ENCODE results near the gene FHAD1. TPM values are rescaled to one million over a fixed set of nuclear protein-coding genes. Genes with fewer than 3 reads are reported as not detected.

The FHAD1 gene
- total and polyA plus RNA-seq, 11 donors = 0.06 to 1.1 (median 0.12) TPM; not detected in 4

DNA sequence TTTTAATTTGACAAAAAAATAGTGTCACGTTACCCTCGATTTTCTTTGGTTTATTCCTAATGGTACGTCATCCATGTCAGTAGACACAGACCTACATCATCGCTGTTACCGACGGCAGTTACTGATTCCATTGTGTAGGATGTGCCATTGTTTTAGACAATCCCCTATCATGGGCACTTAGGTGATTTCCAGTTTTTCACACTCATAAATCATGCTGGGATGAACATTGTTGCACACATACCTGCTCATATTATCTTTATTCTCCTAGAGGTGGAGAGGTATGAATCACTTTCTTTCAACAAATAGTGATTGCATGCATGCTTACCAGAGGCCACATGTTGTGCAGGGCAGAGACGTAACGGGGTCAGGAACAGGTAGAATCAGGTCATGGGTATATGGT lies 83.0 kb downstream of the FHAD1 start:
- DNase-seq (no peak), ATAC-seq (no peak)
- peaks cover 3 to 33% (median 23%) of the 10 kb centered on the region in 12 donors for H3K4me1 ChIP-seq
- no peak overlapping the region for H3K4me3 ChIP-seq
- peak overlapping the region in 2 of 12 donors; percentile 78 for H3K27ac ChIP-seq
- WGBS, 4 donors = 91 to 93% (median 92%) methylated on average over 8 of the region's 8 CpGs
- intact Hi-C loops (cut with DNase I) = loop anchor here in 1 of 10 donors (5.0 kb wide), 1 partner anchor 42 kb away; no protein-coding TSS in a partner anchor
- TF ChIP-seq, protein P1, sequence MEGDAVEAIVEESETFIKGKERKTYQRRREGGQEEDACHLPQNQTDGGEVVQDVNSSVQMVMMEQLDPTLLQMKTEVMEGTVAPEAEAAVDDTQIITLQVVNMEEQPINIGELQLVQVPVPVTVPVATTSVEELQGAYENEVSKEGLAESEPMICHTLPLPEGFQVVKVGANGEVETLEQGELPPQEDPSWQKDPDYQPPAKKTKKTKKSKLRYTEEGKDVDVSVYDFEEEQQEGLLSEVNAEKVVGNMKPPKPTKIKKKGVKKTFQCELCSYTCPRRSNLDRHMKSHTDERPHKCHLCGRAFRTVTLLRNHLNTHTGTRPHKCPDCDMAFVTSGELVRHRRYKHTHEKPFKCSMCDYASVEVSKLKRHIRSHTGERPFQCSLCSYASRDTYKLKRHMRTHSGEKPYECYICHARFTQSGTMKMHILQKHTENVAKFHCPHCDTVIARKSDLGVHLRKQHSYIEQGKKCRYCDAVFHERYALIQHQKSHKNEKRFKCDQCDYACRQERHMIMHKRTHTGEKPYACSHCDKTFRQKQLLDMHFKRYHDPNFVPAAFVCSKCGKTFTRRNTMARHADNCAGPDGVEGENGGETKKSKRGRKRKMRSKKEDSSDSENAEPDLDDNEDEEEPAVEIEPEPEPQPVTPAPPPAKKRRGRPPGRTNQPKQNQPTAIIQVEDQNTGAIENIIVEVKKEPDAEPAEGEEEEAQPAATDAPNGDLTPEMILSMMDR (IDR thresholded peaks at IDR 0.05) = no peak
- TF ChIP-seq POLR2A (IDR thresholded peaks at IDR 0.05) = no peak
- no peaks in the 10 kb centered on the region for H3K36me3 ChIP-seq
- no peaks in the 10 kb centered on the region for H3K27me3 ChIP-seq
- no peaks in the 10 kb centered on the region for H3K9me3 ChIP-seq

DNA sequence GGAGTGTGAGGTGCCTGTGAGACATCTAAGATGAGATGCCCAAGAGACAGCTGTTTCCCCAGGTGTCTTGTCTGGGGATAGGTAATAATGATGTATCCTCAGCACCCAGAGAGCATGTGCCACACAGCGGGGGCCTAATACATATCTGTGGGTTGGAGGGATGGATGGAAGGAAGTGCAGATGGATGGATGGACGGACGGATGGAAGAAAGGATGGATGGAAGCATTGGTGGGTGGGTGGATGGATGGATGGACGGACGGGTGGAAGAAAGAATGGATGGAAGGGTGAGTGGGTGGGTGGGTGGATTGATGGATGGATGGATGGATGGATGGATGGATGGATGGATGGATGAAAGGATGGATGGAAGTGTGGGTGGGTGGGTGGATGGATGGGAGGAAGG lies 84.2 kb downstream of the FHAD1 start:
- DNase-seq = no peak
- intact Hi-C loops (cut with DNase I) = loop anchor here in 1 of 10 donors (5.0 kb wide), 1 partner anchor 41 kb away; no protein-coding TSS in a partner anchor
- 95 to 99% (median 97%) methylated on average over 5 of the region's 5 CpGs for WGBS, 4 donors
- no peak for ATAC-seq
- no peak overlapping the region for H3K4me3 ChIP-seq
- peaks cover 3 to 33% (median 23%) of the 10 kb centered on the region in 12 donors for H3K4me1 ChIP-seq
- H3K27ac ChIP-seq = no peak overlapping the region
- H3K9me3 ChIP-seq = no peaks in the 10 kb centered on the region
- H3K27me3 ChIP-seq = no peaks in the 10 kb centered on the region
- TF ChIP-seq, protein P1 (IDR thresholded peaks at IDR 0.05) = no peak
- no peak for TF ChIP-seq POLR2A (IDR thresholded peaks at IDR 0.05)
- no peaks in the 10 kb centered on the region for H3K36me3 ChIP-seq

DNA sequence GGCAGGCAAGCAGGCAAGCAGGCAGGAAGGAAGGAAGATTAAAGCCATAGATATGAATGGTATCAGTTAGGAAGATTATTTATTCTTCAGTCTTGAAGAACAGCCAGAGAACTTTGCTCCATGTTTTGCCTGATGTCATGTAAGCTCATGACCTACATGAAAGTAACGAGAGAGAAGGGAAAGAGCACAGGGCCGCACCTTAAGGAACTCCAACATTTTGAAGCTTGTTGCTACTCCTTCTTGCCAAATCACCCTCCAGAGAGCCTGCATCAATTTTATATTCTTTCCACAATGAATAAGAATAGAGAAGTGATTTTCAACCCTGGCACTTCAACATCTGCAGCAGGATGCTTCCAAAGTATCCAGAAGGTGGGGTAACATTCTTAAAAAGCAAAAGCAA lies 84.7 kb downstream of the FHAD1 start:
- TF ChIP-seq, protein P1 (IDR thresholded peaks at IDR 0.05) = no peak
- TF ChIP-seq POLR2A (IDR thresholded peaks at IDR 0.05) = no peak
- no peaks in the 10 kb centered on the region for H3K9me3 ChIP-seq
- H3K27ac ChIP-seq = no peak overlapping the region
- H3K4me3 ChIP-seq = no peak overlapping the region
- H3K36me3 ChIP-seq = no peaks in the 10 kb centered on the region
- ATAC-seq = no peak
- H3K4me1 ChIP-seq = peaks cover 3 to 39% (median 26%) of the 10 kb centered on the region in 12 donors
- DNase-seq = no peak
- intact Hi-C loops (cut with DNase I) = loop anchor here in 1 of 10 donors (5.0 kb wide), 1 partner anchor 41 kb away; no protein-coding TSS in a partner anchor
- H3K27me3 ChIP-seq = no peaks in the 10 kb centered on the region
- WGBS, 4 donors = 88 to 93% (median 90%) methylated on average over 2 of the region's 2 CpGs

- no peaks in the 10 kb centered on the region for H3K27me3 ChIP-seq
- no peak overlapping the region for H3K27ac ChIP-seq
- TF ChIP-seq, protein P1 (IDR thresholded peaks at IDR 0.05) = no peak
- TF ChIP-seq POLR2A (IDR thresholded peaks at IDR 0.05) = no peak
- no peak for DNase-seq
- 70 to 74% (median 72%) methylated on average over 4 of the region's 4 CpGs for WGBS, 4 donors
- H3K9me3 ChIP-seq = no peaks in the 10 kb centered on the region
- H3K4me1 ChIP-seq = peaks cover 3 to 47% (median 33%) of the 10 kb centered on the region in 12 donors
- H3K4me3 ChIP-seq = no peak overlapping the region
- H3K36me3 ChIP-seq = no peaks in the 10 kb centered on the region
- intact Hi-C loops (cut with DNase I) = loop anchor here in 1 of 10 donors (5.0 kb wide), 1 partner anchor 40 kb away; no protein-coding TSS in a partner anchor
- no peak for ATAC-seq
Observed at GRCh38 chr1:15332525-15332924, 85.5 kb downstream of the FHAD1 start.
